ENCODE measurements around the gene USP46.

Gene USP46

GRCh38 chr4:52657292-52657617 is 1.8 kb downstream of the USP46 start:
- no peak for DNase-seq (ENCODE audit: low read depth)

GRCh38 chr4:52655506-52655905 is 3.6 kb downstream of the USP46 start:
- DNase-seq (ENCODE audit: low read depth) = no peak

DNA sequence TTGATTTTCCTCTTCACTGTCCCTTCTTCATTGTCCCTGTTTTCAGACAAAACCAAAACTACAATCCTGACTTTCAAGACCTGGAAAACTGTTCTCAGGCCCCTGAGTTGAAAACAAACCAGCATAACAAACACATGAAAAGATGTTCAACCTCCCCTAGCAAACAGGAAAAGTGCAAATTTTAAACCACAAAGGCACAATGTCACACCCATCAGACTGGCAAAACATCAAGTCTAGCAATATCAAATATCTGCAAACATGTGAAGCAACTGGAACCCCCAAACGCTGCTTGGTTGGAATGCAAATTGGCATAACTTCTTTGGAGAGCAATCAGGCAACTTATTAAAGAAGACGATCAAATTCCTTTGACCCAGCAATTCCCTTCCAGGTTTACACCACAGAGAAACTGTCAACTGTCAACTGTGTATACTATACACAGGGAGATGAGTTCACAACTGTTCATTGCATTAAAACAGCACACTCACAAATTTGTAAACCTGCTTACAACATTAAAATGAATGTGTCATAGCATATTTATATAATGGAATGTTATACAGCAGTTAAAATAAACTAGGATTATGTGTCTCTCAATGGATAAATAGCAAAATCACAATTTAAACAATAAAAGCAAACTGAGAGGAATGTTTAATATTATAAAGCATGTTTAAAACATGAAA is 7.0 kb downstream of the USP46 start:
- DNase-seq (ENCODE audit: low read depth) = no peak

- no peak for DNase-seq (ENCODE audit: low read depth)
Measured at GRCh38 chr4:52648836-52649235, 10.3 kb downstream of the USP46 start.

- DNase-seq (ENCODE audit: low read depth) = no peak
Measured at GRCh38 chr4:52646741-52647140, 12.4 kb downstream of the USP46 start.

DNA sequence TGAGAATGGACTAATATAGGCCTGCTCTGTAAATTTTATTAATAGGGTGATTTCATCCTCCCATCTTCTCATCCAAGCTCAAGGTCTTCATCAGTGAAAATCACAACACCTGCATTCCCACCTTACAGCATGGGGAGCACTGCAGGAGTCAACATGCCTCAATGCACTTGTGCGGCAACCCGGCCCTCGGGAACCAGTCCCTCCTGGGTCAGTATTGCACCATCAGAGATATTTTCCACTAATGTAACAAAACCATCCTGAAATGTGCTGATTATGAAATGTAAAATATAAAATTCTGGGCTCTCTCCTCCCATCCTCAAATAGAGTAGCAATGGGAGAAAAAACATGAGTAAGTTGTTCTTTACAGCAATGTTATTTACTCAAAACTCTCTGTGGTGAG is 13.0 kb downstream of the USP46 start:
- DNase-seq (ENCODE audit: low read depth) = no peak

- DNase-seq (ENCODE audit: low read depth) = no peak
Measured at GRCh38 chr4:52645300-52645699, 13.8 kb downstream of the USP46 start.

GRCh38 chr4:52643785-52644244 is 15.3 kb downstream of the USP46 start:
- no peak for DNase-seq (ENCODE audit: low read depth)

DNA sequence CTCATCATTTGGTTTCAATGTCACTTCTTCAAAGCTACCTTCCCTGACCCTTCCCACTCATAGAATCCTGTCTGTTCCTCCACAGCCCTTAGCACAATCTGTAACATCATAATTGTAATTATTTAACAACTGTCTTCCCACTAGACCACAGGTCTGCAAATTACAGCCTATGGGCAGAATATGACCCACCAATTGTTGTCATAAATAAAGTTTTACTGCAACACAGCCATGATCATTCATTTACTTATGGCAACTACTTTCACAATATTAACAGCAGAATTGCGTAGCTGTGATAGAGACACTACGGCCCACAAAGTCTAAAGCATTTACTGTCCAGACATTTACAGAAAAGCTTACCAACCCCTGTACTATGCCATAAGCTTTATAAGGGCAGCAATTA is 15.9 kb downstream of the USP46 start:
- no peak for DNase-seq (ENCODE audit: low read depth)

DNA sequence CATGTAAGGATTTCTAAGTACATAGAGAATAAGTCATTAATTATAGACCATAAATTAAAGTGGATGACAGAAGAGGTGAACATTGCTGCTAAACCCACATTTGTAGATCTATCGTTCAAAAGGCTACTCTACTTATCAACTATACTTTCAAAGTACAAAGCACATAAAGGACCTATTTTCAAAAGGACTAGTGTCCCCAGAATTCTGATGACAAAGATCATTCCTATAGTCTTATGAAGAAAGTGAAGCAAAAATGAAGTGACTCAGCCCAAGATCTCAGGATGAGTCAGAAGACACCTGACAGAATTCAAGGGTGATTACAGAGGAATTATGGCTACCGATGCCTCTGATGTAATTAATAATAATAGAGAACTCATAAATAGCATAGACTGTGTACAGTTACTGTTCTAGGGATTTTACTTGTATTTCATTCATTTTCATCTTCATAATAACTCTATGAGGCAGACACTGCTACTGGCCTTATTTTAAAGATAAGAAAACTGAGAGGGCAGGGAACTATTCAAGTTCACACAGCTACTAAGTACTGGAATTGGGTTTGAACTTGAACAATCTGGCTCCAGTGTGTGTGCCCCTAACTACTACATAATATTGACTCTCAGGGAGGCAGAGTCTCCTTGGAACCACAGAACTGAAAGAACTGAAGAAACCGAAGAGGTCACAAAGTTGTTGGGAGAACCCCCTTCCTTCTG is 17.1 kb downstream of the USP46 start:
- DNase-seq (ENCODE audit: low read depth) = no peak

GRCh38 chr4:52640808-52641565 is 18.1 kb downstream of the USP46 start:
- no peak for DNase-seq (ENCODE audit: low read depth)

- no peak for DNase-seq (ENCODE audit: low read depth)
Measured at GRCh38 chr4:52638717-52639116, 20.4 kb downstream of the USP46 start.

GRCh38 chr4:52637116-52637515 is 22.0 kb downstream of the USP46 start:
- no peak for DNase-seq (ENCODE audit: low read depth)

DNA sequence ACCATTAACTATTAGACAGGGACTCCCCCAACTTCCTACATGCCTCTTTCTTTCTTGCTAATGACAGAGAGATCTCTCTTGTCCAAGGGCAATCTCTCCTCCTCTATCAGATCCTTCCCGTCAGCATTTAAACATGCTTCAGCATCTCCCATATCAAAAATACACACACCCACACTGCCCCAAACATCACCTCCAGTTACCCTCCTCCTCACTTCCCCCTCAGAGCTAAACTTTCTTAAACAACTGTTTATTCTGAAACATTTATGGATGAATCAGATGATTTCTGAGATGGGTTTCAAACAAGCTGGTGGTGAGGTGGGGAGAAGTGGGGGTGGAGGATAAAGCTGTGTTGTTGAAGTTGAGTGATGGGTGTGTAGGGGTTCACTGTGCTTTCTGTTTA is 23.5 kb downstream of the USP46 start:
- DNase-seq (ENCODE audit: low read depth) = no peak

GRCh38 chr4:52635130-52635529 is 24.0 kb downstream of the USP46 start:
- DNase-seq (ENCODE audit: low read depth) = no peak

GRCh38 chr4:52633846-52634245 is 25.3 kb downstream of the USP46 start:
- no peak for DNase-seq (ENCODE audit: low read depth)

- no peak for DNase-seq (ENCODE audit: low read depth)
Measured at GRCh38 chr4:52628974-52629373, 30.1 kb downstream of the USP46 start.

- no peak for DNase-seq (ENCODE audit: low read depth)
Measured at GRCh38 chr4:52628543-52628942, 30.6 kb downstream of the USP46 start.

DNA sequence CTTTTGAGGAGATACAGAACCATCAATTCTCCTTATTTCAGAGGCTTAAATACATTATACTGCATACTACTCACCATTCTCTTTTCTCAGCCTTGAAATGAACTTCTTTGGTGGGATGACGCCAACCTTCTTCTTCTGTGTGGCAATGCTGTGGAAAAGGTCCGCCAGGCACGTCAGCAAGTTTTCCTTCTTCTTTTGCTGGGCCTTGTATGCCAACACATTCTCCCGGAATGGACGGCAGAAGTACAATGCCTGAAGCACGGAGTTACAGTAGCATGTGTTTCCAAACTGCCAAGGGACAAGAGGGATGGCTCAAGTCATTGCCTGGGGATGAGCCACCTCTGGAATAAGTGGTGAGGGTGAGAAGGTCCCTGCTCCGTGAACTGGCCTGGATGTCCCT is 31.2 kb downstream of the USP46 start:
- DNase-seq (ENCODE audit: low read depth) = no peak

GRCh38 chr4:52625216-52625615 is 33.9 kb downstream of the USP46 start:
- DNase-seq (ENCODE audit: low read depth) = no peak

DNA sequence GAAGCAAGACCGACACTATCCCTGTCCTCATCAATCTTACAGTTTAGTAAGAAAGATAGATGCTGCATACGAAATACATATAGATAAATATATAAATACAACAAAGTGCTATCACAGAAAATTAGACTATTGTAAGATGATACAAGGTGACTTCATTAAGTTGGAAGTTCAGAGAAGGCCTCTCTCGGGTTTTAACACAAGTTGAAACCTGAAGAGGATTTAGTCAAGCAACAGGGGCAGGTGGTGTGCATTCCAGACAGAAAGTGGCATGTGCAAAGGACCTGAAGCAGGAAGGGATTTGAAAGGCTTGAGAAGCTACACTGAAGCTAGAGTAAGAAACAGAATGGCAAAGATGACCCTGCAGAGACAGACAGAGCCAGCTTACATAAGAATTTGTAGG is 36.5 kb downstream of the USP46 start:
- no peak for DNase-seq (ENCODE audit: low read depth)

DNA sequence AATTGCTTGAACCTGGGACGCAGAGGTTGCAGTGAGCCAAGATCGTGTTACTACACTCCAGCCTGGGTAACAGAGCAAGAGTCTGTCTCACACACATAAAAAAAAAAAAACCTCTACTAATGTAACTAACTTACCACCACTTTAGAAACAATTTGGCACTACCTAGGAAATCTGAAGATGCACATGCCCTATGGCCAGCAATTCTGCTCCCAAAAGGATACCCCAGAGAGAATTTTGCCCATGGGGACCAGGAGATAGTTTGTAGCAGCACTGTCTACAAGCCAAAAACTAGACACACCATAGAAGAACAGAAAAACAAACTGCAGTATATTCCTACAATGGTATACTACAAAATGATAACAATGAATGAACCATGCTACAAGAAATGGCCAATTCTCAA is 37.5 kb downstream of the USP46 start:
- no peak for DNase-seq (ENCODE audit: low read depth)

DNA sequence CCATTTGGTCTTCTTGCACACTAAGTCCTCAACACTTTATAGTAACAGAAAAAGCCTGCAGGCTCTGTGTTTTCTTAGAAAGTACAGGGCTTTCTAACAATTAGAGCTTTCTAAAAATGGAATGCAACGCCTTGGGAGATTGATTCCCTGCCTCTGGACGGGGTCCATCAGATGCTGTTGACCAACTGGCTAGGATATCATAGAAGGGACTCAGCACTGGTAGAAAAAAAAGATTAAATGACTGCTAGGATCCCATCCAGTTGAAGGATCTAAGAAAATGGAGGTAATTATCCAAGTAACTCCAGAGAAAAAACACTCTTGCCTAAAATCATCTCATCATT is 39.5 kb downstream of the USP46 start:
- no peak for DNase-seq (ENCODE audit: low read depth)

Measured in activated T-cell treated with anti-CD3 and anti-CD28 coated beads for 24 hours (primary cell).